Measurements from ENCODE around the gene ACP4. TPM values are rescaled to one million over a fixed set of nuclear protein-coding genes. Genes with fewer than 3 reads are reported as not detected.
"Not testable (repeated sequence)": the region's sequence is repeated elsewhere in the genome, so short reads cannot be mapped to it uniquely, and the experiment has no call there.

The ACP4 gene
- polyA plus RNA-seq, 4 donors: 0.03 TPM; not detected in 3

DNA sequence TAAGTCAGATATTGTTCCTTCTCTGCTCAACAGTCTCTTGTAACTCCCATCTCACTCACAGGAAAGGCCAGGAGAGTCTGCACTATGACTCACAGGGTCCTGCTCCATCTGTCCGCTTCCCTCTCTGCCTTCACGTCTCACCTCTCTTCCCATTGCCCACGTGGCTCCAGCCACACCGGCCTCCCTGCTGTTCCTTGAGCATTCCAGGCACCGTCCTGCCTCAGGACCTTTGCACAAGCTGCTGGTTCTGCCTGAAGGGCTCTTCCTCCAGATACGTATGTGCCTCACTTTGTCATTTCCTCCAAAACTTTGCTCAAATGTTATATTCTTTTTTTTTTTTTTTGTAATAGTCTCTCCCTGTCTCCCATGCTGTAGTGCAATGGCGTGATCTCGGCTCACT, 34.0 kb upstream of the ACP4 start:
- not testable (repeated sequence) for H3K4me3 ChIP-seq (ENCODE audit: low read depth in 1 of 3, low read length in 3 of 3); FAIRE-seq; H3K9me3 ChIP-seq (ENCODE audit: control insufficient read depth in 2 of 2, insufficient read depth in 1 of 2, low read depth in 1 of 2, low read length in 1 of 2); DNase-seq; H3K27ac ChIP-seq (ENCODE audit: low read depth in 1 of 3, low read length in 2 of 3); H3K4me1 ChIP-seq (ENCODE audit: control insufficient read depth in 3 of 3, insufficient read depth in 2 of 3, low read depth in 1 of 3, low read length in 2 of 3); H3K27me3 ChIP-seq (ENCODE audit: control insufficient read depth in 3 of 3, insufficient read depth in 3 of 3, low read length in 3 of 3); H3K36me3 ChIP-seq (ENCODE audit: control insufficient read depth in 3 of 3, insufficient read depth in 2 of 3, low read depth in 1 of 3, low read length in 3 of 3)
- 68 to 75% (median 72%) methylated on average over 8 of the region's 8 CpGs for WGBS, 3 donors

DNA sequence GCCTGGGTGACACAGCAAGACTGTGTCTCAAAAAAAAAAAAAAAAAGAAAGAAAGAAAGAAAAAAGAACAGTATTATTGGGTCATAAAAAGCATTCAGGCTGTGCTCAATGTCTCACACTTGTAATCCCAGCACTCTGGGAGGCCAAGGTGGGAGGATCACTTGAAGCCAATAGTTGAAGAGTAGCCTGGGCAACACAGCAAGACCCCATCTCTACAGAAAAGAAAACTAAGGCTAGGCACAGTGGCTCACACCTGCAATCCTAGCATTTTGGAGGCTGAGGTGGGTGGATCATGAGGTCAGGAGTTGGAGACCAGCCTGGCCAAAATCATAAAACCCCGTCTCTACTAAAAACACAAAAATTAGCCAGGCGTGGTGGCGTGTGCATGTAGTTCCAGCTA, 32.6 kb upstream of the ACP4 start:
- H3K4me1 ChIP-seq (ENCODE audit: control insufficient read depth in 3 of 3, insufficient read depth in 2 of 3, low read depth in 1 of 3, low read length in 2 of 3); FAIRE-seq; DNase-seq; H3K36me3 ChIP-seq (ENCODE audit: control insufficient read depth in 3 of 3, insufficient read depth in 2 of 3, low read depth in 1 of 3, low read length in 3 of 3); H3K4me3 ChIP-seq (ENCODE audit: low read depth in 1 of 3, low read length in 3 of 3); H3K9me3 ChIP-seq (ENCODE audit: control insufficient read depth in 2 of 2, insufficient read depth in 1 of 2, low read depth in 1 of 2, low read length in 1 of 2); H3K27ac ChIP-seq (ENCODE audit: low read depth in 1 of 3, low read length in 2 of 3); H3K27me3 ChIP-seq (ENCODE audit: control insufficient read depth in 3 of 3, insufficient read depth in 3 of 3, low read length in 3 of 3): not testable (repeated sequence)
- 91 to 100% (median 93%) methylated on average over 3 of the region's 3 CpGs for WGBS, 3 donors

DNA sequence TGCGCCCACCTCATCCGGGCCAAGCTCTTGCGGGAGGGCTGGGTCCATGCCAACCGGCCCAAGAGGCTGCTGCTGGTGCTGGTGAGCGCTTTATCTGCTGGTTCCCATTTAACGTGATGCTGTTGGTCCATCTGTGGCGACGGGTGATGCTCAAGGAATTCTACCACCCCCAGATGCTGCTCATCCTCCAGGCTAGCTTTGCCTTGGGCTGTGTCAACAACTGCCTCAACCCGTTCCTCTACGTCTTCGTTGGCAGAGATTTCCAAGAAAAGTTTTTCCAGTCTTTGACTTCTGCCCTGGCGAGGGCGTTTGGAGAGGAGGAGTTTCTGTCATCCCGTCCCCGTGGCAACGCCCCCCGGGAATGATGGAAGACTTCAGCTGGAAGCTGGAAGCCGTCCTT, 31.1 kb upstream of the ACP4 start:
- H3K9me3 ChIP-seq (ENCODE audit: control insufficient read depth in 2 of 2, insufficient read depth in 1 of 2, low read depth in 1 of 2, low read length in 1 of 2); DNase-seq; H3K4me1 ChIP-seq (ENCODE audit: control insufficient read depth in 3 of 3, insufficient read depth in 2 of 3, low read depth in 1 of 3, low read length in 2 of 3); H3K36me3 ChIP-seq (ENCODE audit: control insufficient read depth in 3 of 3, insufficient read depth in 2 of 3, low read depth in 1 of 3, low read length in 3 of 3); H3K4me3 ChIP-seq (ENCODE audit: low read depth in 1 of 3, low read length in 3 of 3); FAIRE-seq; H3K27ac ChIP-seq (ENCODE audit: low read depth in 1 of 3, low read length in 2 of 3); H3K27me3 ChIP-seq (ENCODE audit: control insufficient read depth in 3 of 3, insufficient read depth in 3 of 3, low read length in 3 of 3): not testable (repeated sequence)
- 76 to 87% (median 84%) methylated on average over 9 to 18 of the region's 18 CpGs for WGBS, 3 donors

DNA sequence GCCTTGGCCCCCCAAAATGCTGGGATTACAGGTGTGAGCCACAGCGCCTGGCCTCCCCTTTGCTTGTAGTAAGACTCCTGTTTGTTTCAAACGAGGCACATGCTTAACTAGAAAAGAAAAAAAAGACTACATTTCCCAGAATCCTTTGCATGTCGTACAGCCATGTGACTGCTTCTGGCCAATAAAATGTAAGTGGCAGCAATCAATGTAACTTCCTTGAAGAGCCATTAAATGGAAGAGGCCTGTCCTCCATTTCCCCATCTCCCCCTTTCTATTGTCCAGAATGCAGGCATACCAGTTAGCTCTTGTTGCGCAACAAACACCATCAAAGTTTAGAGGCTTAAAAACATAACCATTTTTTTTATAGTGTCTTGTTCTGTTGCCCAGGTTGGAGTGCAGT, 30.3 kb upstream of the ACP4 start:
- Histone ChIP-seq H3K27ac (ENCODE audit: low read depth in 1 of 3, low read length in 2 of 3) (no peak overlapping the region), H3K4me1 (ENCODE audit: control insufficient read depth in 3 of 3, insufficient read depth in 2 of 3, low read depth in 1 of 3, low read length in 2 of 3) (no peaks in the 10 kb centered on the region), H3K9me3 (ENCODE audit: control insufficient read depth in 2 of 2, insufficient read depth in 1 of 2, low read depth in 1 of 2, low read length in 1 of 2) (no peaks in the 10 kb centered on the region), H3K4me3 (ENCODE audit: low read depth in 1 of 3, low read length in 3 of 3) (no peak overlapping the region), H3K36me3 (ENCODE audit: control insufficient read depth in 3 of 3, insufficient read depth in 2 of 3, low read depth in 1 of 3, low read length in 3 of 3) (no peaks in the 10 kb centered on the region), H3K27me3 (ENCODE audit: control insufficient read depth in 3 of 3, insufficient read depth in 3 of 3, low read length in 3 of 3) (peaks cover 0 to 1% (median 0%) of the 10 kb centered on the region in 3 donors)
- DNase-seq (no peak), FAIRE-seq (no peak)
- 70 to 80% (median 79%) methylated on average over 4 of the region's 4 CpGs for WGBS, 3 donors

DNA sequence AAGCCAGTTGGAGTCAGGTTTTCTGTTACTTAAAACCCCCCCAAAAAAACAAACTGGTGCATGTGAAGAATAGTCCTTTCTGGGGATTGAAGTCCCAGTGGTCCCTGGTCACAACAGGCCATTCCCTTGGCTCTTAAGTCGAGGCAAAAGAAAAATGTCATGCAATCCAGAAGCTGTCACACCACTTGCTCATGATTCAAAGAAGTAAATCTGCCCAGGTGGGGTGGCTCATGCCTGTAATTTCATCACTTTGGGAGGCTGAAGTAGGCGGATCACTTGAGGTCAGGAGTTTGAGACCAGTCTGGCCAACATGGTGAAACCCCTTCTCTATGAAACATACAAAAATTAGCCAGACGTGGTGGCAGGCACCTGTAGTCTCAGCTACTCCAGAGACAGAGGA, 28.7 kb upstream of the ACP4 start:
- not testable (repeated sequence) for H3K9me3 ChIP-seq (ENCODE audit: control insufficient read depth in 2 of 2, insufficient read depth in 1 of 2, low read depth in 1 of 2, low read length in 1 of 2); H3K36me3 ChIP-seq (ENCODE audit: control insufficient read depth in 3 of 3, insufficient read depth in 2 of 3, low read depth in 1 of 3, low read length in 3 of 3); H3K27ac ChIP-seq (ENCODE audit: low read depth in 1 of 3, low read length in 2 of 3); DNase-seq; H3K4me1 ChIP-seq (ENCODE audit: control insufficient read depth in 3 of 3, insufficient read depth in 2 of 3, low read depth in 1 of 3, low read length in 2 of 3); H3K27me3 ChIP-seq (ENCODE audit: control insufficient read depth in 3 of 3, insufficient read depth in 3 of 3, low read length in 3 of 3); FAIRE-seq; H3K4me3 ChIP-seq (ENCODE audit: low read depth in 1 of 3, low read length in 3 of 3)
- 46 to 64% (median 52%) methylated on average over 3 of the region's 3 CpGs for WGBS, 3 donors

DNA sequence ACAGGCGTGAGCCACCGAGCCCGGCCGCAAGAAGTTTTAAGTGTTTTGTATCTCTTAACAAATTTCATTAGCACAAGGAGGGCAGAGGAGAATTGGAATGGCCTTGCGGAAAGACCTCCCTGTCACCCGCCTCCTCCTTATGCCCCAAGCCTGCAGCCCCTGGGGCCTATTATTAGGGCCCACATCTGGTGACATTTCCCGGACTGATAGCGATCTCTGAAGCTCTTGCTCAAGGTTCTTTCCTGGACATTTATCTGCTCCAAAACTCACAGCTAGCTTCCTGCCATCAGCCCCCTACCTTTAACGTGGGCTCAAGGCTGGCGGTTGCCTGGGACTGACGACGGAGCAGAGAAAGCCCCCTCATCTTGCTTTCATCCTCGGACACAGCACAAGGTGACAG, 26.7 kb upstream of the ACP4 start:
- not testable (repeated sequence) for H3K4me3 ChIP-seq (ENCODE audit: low read depth in 1 of 3, low read length in 3 of 3); FAIRE-seq; H3K4me1 ChIP-seq (ENCODE audit: control insufficient read depth in 3 of 3, insufficient read depth in 2 of 3, low read depth in 1 of 3, low read length in 2 of 3); DNase-seq; H3K36me3 ChIP-seq (ENCODE audit: control insufficient read depth in 3 of 3, insufficient read depth in 2 of 3, low read depth in 1 of 3, low read length in 3 of 3); H3K9me3 ChIP-seq (ENCODE audit: control insufficient read depth in 2 of 2, insufficient read depth in 1 of 2, low read depth in 1 of 2, low read length in 1 of 2); H3K27ac ChIP-seq (ENCODE audit: low read depth in 1 of 3, low read length in 2 of 3); H3K27me3 ChIP-seq (ENCODE audit: control insufficient read depth in 3 of 3, insufficient read depth in 3 of 3, low read length in 3 of 3)
- 76 to 82% (median 79%) methylated on average over 9 to 12 of the region's 13 CpGs for WGBS, 3 donors

DNA sequence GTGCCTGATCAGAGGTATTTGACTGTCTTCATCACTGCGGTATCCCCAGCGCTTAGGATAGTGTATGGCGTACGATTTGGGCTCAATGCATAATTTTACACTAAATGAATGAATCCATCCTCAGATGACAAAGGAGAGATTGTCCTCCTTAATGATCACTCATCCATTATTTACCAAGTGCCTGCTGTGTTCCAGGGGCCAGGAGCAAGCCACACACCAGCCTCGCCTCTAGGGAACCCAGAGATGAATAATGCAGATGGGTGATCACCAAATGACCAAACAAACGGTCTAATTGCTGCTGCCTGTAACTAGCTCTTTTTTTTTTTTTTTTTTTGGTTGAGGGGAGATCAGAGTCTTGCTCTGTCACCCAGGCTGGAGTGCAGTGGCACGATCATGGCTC, 25.8 kb upstream of the ACP4 start:
- 67 to 76% (median 75%) methylated on average over 7 of the region's 7 CpGs for WGBS, 3 donors
- Histone ChIP-seq H3K27ac (ENCODE audit: low read depth in 1 of 3, low read length in 2 of 3) (no peak overlapping the region), H3K4me3 (ENCODE audit: low read depth in 1 of 3, low read length in 3 of 3) (no peak overlapping the region), H3K4me1 (ENCODE audit: control insufficient read depth in 3 of 3, insufficient read depth in 2 of 3, low read depth in 1 of 3, low read length in 2 of 3) (no peaks in the 10 kb centered on the region), H3K27me3 (ENCODE audit: control insufficient read depth in 3 of 3, insufficient read depth in 3 of 3, low read length in 3 of 3) (no peaks in the 10 kb centered on the region), H3K36me3 (ENCODE audit: control insufficient read depth in 3 of 3, insufficient read depth in 2 of 3, low read depth in 1 of 3, low read length in 3 of 3) (no peaks in the 10 kb centered on the region), H3K9me3 (ENCODE audit: control insufficient read depth in 2 of 2, insufficient read depth in 1 of 2, low read depth in 1 of 2, low read length in 1 of 2) (no peaks in the 10 kb centered on the region)
- no peak for DNase-seq
- no peak for FAIRE-seq

DNA sequence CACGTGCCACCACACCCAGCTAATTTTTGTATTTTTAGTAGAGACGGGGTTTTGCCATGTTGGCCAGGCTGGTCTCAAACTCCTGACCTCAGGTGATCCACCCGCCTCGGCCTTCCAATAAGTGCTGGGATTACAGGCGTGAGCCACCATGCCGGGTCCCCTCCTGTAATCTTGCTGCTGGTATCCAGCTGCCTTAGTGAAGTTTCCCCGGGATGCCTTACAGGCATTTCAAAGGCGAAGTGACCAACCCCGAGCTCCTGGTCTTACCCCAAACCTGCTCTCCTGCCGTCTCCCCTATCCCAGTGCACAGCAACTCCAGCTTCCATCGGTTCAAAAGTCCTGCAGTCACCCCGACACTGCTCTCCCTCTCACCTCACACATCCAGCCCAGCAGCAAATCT, 23.5 kb upstream of the ACP4 start:
- not testable (repeated sequence) for H3K36me3 ChIP-seq (ENCODE audit: control insufficient read depth in 3 of 3, insufficient read depth in 2 of 3, low read depth in 1 of 3, low read length in 3 of 3); H3K27me3 ChIP-seq (ENCODE audit: control insufficient read depth in 3 of 3, insufficient read depth in 3 of 3, low read length in 3 of 3); H3K9me3 ChIP-seq (ENCODE audit: control insufficient read depth in 2 of 2, insufficient read depth in 1 of 2, low read depth in 1 of 2, low read length in 1 of 2); FAIRE-seq; H3K4me1 ChIP-seq (ENCODE audit: control insufficient read depth in 3 of 3, insufficient read depth in 2 of 3, low read depth in 1 of 3, low read length in 2 of 3); DNase-seq; H3K27ac ChIP-seq (ENCODE audit: low read depth in 1 of 3, low read length in 2 of 3); H3K4me3 ChIP-seq (ENCODE audit: low read depth in 1 of 3, low read length in 3 of 3)
- 80 to 83% (median 82%) methylated on average over 9 to 12 of the region's 12 CpGs for WGBS, 3 donors

DNA sequence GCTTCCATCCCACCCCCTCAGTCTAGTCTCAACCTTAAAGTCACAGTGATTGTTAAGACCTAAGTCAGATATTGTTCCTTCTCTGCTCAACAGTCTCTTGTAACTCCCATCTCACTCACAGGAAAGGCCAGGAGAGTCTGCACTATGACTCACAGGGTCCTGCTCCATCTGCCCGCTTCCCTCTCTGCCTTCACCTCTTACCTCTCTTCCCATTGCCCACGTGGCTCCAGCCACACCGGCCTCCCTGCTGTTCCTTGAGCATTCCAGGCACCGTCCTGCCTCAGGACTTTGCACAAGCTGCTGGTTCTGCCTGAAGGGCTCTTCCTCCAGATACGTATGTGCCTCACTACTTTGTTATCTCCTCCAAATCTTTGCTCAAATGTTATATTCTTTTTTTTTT, 23.0 kb upstream of the ACP4 start:
- not testable (repeated sequence) for H3K4me3 ChIP-seq (ENCODE audit: low read depth in 1 of 3, low read length in 3 of 3); H3K4me1 ChIP-seq (ENCODE audit: control insufficient read depth in 3 of 3, insufficient read depth in 2 of 3, low read depth in 1 of 3, low read length in 2 of 3); H3K36me3 ChIP-seq (ENCODE audit: control insufficient read depth in 3 of 3, insufficient read depth in 2 of 3, low read depth in 1 of 3, low read length in 3 of 3); H3K27ac ChIP-seq (ENCODE audit: low read depth in 1 of 3, low read length in 2 of 3); DNase-seq; H3K9me3 ChIP-seq (ENCODE audit: control insufficient read depth in 2 of 2, insufficient read depth in 1 of 2, low read depth in 1 of 2, low read length in 1 of 2); FAIRE-seq; H3K27me3 ChIP-seq (ENCODE audit: control insufficient read depth in 3 of 3, insufficient read depth in 3 of 3, low read length in 3 of 3)
- 33 to 35% (median 34%) methylated on average over 5 of the region's 5 CpGs for WGBS, 3 donors

Measured in small intestine (tissue), 7 donors.